ENCODE results near the gene TMEM184C. TPM values are rescaled to one million over a fixed set of nuclear protein-coding genes. Genes with fewer than 3 reads are reported as not detected.

Gene TMEM184C
- total RNA-seq, 2 donors from 2014 or later, result 23.2 to 30.2 TPM

DNA sequence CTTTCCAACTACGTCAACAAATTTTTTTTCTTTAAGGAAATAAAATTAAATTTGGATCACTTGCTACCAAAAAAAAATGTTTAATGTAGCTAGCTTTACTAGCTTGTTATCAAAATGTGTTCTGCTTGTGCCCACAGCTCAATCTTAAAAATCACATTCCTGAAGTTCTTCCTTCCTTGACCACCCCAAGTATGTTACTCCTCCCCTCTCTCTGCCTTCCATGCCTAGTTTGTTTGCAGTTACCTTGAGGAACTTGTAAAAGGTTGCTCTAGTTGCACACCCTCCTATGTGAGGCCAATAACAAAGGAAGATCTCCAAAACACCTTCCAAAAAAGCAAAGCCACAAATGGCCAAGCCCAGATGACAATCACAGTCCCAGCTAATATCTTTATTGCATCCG is 19.6 kb upstream of the TMEM184C start:
- DNase-seq (ENCODE audit: low spot score) (no peak), ATAC-seq (ENCODE audit: insufficient number of reproducible peaks, low FRiP score, low read depth) (no peak)
- peaks cover 2 to 13% of the 10 kb centered on the region in 2 donors for H3K4me1 ChIP-seq (ENCODE audit: control insufficient read depth in 1 of 2, low read depth in 2 of 2)
- peak overlapping the region; percentile 45 to 48 for H3K27ac ChIP-seq
- no peak for TF ChIP-seq CTCF (IDR thresholded peaks at IDR 0.05)
- no peak overlapping the region for H3K4me3 ChIP-seq
- H3K27me3 ChIP-seq (replicated peaks; ENCODE audit: insufficient read depth), result no peaks in the 10 kb centered on the region
- H3K36me3 ChIP-seq, result no peaks in the 10 kb centered on the region
- no peaks in the 10 kb centered on the region for H3K9me3 ChIP-seq

DNA sequence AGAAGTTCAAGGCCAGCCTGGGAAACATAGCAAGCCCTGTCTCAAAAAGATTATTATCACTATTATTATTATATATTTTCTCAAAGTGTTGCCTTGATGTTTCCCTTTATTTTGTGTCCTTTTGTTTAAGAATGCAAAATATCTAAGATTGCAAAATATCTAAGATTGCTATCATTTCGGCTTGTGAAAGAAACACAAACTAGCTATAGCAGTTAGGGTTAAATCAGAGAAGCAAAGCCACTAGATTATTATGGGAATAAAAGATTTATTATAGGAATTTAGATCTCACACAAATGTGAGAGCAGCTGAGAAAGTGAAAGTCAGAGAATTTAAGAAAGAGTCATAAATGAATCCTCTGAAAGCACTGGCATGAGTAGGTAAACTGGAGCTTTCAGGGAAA is 18.0 kb upstream of the TMEM184C start:
- Histone ChIP-seq H3K36me3 (no peaks in the 10 kb centered on the region), H3K4me1 (ENCODE audit: control insufficient read depth in 1 of 2, low read depth in 2 of 2) (peaks cover 2 to 13% of the 10 kb centered on the region in 2 donors), H3K27ac (no peak overlapping the region), H3K9me3 (no peaks in the 10 kb centered on the region), H3K27me3 (replicated peaks; ENCODE audit: insufficient read depth) (no peaks in the 10 kb centered on the region), H3K4me3 (no peak overlapping the region)
- ATAC-seq (ENCODE audit: insufficient number of reproducible peaks, low FRiP score, low read depth), result no peak
- no peak for DNase-seq (ENCODE audit: low spot score)
- no peak for TF ChIP-seq CTCF (IDR thresholded peaks at IDR 0.05)

GRCh38 chr4:147599769-147600168 is 17.4 kb upstream of the TMEM184C start:
- H3K27me3 ChIP-seq (replicated peaks; ENCODE audit: insufficient read depth), result no peaks in the 10 kb centered on the region
- H3K27ac ChIP-seq, result no peak overlapping the region
- no peak for DNase-seq (ENCODE audit: low spot score)
- H3K9me3 ChIP-seq, result no peaks in the 10 kb centered on the region
- no peak for ATAC-seq (ENCODE audit: insufficient number of reproducible peaks, low FRiP score, low read depth)
- no peak overlapping the region for H3K4me3 ChIP-seq
- no peak for TF ChIP-seq CTCF (IDR thresholded peaks at IDR 0.05)
- H3K4me1 ChIP-seq (ENCODE audit: control insufficient read depth in 1 of 2, low read depth in 2 of 2), result peaks cover 2 to 13% of the 10 kb centered on the region in 2 donors
- no peaks in the 10 kb centered on the region for H3K36me3 ChIP-seq

DNA sequence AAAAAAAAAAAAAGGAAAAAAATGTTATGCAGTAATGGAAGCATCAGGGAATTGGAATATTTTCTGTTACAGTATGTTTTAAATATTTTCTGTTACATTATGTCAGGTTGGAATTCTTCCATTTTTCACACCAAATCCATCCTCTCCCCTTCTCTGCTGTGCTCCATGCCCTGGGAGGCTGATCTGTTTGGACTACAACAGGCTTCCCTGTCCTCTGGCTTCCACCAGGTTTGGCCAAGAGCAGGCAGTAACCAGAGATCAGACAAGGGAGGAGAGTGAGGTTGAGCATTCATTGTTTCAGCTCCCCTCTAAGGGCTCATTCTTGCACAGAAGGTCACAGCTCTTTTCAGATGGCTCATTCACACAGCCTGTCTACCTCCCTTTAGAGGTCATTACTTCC is 11.7 kb upstream of the TMEM184C start:
- H3K4me3 ChIP-seq, result no peak overlapping the region
- no peaks in the 10 kb centered on the region for H3K4me1 ChIP-seq (ENCODE audit: control insufficient read depth in 1 of 2, low read depth in 2 of 2)
- ATAC-seq (ENCODE audit: insufficient number of reproducible peaks, low FRiP score, low read depth) (no peak), DNase-seq (ENCODE audit: low spot score) (no peak)
- no peaks in the 10 kb centered on the region for H3K27me3 ChIP-seq (replicated peaks; ENCODE audit: insufficient read depth)
- no peak overlapping the region for H3K27ac ChIP-seq
- TF ChIP-seq CTCF (IDR thresholded peaks at IDR 0.05), result no peak
- H3K36me3 ChIP-seq, result no peaks in the 10 kb centered on the region
- H3K9me3 ChIP-seq, result no peaks in the 10 kb centered on the region

DNA sequence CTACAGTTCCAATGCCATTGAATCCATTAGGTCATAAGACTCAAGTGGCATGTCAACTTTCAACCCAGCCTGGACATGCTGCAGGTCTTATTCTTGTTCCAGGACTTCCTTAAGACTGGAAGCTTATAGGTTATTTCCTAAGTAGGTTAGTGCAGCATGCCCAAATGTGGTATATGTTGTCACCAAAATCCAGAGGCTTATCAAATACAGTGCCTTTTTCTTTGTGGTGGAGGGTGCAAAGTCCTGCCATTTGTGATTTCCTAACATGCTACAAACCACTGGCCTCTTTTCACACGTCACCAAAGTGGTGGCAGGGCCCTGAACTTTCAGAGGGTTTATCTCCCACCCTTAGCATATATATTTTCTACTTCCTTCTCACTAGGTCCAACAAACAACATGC is 9.7 kb upstream of the TMEM184C start:
- no peak for DNase-seq (ENCODE audit: low spot score)
- ATAC-seq (ENCODE audit: insufficient number of reproducible peaks, low FRiP score, low read depth), result no peak
- Histone ChIP-seq H3K4me3 (no peak overlapping the region), H3K27ac (no peak overlapping the region), H3K36me3 (no peaks in the 10 kb centered on the region), H3K4me1 (ENCODE audit: control insufficient read depth in 1 of 2, low read depth in 2 of 2) (no peaks in the 10 kb centered on the region), H3K9me3 (no peaks in the 10 kb centered on the region), H3K27me3 (replicated peaks; ENCODE audit: insufficient read depth) (no peaks in the 10 kb centered on the region)
- TF ChIP-seq CTCF (IDR thresholded peaks at IDR 0.05), result no peak
